ENCODE data around the gene JHY. TPM values are rescaled to one million over a fixed set of nuclear protein-coding genes. Genes with fewer than 3 reads are reported as not detected.

The JHY gene
- polyA plus RNA-seq, 6 donors from 2014 or later, result 1.4 to 2.7 (median 2.6) TPM; not detected in 1

Other genes starting within 250 kb of the JHY start
- gene UBASH3B, start 227.0 kb upstream of the JHY start, polyA plus RNA-seq (ENCODE audit: low read depth in 6 of 6), result 1 to 10 TPM; 2.2 to 5.5 (median 3.9) TPM
- gene CRTAM, start 44.3 kb upstream of the JHY start, polyA plus RNA-seq (ENCODE audit: low read depth in 6 of 6), result under 1 TPM in 3 of 6 donors, not detected in 3; 0.16 to 0.39 (median 0.26) TPM
- not detected for gene BSX, start 99.1 kb downstream of the JHY start, polyA plus RNA-seq (ENCODE audit: low read depth in 6 of 6)
- 100 to 1,000 TPM; 390 to 727 (median 594) TPM for gene HSPA8, start 179.4 kb downstream of the JHY start, polyA plus RNA-seq (ENCODE audit: low read depth in 6 of 6)

All from naive B cell (primary cell).